ENCODE measurements around the gene DOP1A. TPM values are rescaled to one million over a fixed set of nuclear protein-coding genes. Genes with fewer than 3 reads are reported as not detected.

Gene DOP1A
- polyA plus RNA-seq, 3 donors, result 2.1 to 8.9 (median 2.5) TPM

DNA sequence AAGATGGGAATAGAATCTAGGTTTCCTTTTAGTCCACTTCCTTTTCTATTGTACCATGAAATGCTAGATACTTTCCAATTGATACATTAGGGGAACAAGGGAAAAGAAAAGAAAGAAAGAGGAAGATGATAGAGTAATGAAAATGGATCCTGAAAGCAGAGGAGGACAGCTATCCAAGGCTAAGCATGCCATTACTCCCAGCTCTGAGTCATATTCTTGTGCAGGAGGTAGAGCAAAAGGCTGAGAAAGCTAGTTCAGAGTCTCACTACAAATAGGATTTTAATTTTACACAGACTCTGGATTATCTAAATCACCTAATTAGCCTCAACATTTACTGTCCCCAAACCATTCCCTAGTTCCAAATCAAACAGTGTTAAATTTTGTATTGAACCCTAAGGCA lies 149.3 kb downstream of the DOP1A start:
- no peak overlapping the region for H3K4me3 Mint-ChIP-seq
- no peak for DNase-seq
- no peak overlapping the region for H3K27ac ChIP-seq (ENCODE audit: low read depth in 1 of 2, low read length in 2 of 2)
- TF ChIP-seq, protein P1, sequence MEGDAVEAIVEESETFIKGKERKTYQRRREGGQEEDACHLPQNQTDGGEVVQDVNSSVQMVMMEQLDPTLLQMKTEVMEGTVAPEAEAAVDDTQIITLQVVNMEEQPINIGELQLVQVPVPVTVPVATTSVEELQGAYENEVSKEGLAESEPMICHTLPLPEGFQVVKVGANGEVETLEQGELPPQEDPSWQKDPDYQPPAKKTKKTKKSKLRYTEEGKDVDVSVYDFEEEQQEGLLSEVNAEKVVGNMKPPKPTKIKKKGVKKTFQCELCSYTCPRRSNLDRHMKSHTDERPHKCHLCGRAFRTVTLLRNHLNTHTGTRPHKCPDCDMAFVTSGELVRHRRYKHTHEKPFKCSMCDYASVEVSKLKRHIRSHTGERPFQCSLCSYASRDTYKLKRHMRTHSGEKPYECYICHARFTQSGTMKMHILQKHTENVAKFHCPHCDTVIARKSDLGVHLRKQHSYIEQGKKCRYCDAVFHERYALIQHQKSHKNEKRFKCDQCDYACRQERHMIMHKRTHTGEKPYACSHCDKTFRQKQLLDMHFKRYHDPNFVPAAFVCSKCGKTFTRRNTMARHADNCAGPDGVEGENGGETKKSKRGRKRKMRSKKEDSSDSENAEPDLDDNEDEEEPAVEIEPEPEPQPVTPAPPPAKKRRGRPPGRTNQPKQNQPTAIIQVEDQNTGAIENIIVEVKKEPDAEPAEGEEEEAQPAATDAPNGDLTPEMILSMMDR (IDR thresholded peaks at IDR 0.05), result no peak
- no peaks in the 10 kb centered on the region for H3K9me3 ChIP-seq (replicated peaks in 1 of 2; ENCODE audit: control insufficient read depth in 1 of 2, insufficient read depth in 1 of 2, low read length in 2 of 2)
- H3K4me1 ChIP-seq (ENCODE audit: control insufficient read depth in 1 of 2, insufficient read depth in 2 of 2, low read length in 2 of 2), result no peaks in the 10 kb centered on the region
- no peaks in the 10 kb centered on the region for H3K36me3 Mint-ChIP-seq
- H3K79me2 ChIP-seq (ENCODE audit: insufficient read depth, low read length), result no peaks in the 10 kb centered on the region
- no peak overlapping the region for H3K27ac Mint-ChIP-seq
- no peaks in the 10 kb centered on the region for H3K27me3 ChIP-seq (ENCODE audit: control insufficient read depth in 2 of 2, insufficient read depth in 2 of 2, low read length in 2 of 2)
- peaks cover 2 to 12% (median 5%) of the 10 kb centered on the region in 3 donors for H3K27me3 Mint-ChIP-seq (ENCODE audit: low read depth in 3 of 3)
- H3K4me3 ChIP-seq (replicated peaks in 1 of 3; ENCODE audit: low read depth in 2 of 3, low read length in 3 of 3), result no peak overlapping the region
- H3K4me1 Mint-ChIP-seq, result no peaks in the 10 kb centered on the region
- intact Hi-C loops (cut with micrococcal nuclease), result no loop called here
- H3K9me3 Mint-ChIP-seq, result no peaks in the 10 kb centered on the region
- H4K20me1 ChIP-seq (ENCODE audit: insufficient read depth, low read length), result no peaks in the 10 kb centered on the region
- no peak overlapping the region for H2AFZ ChIP-seq (ENCODE audit: insufficient read depth, low read depth, low read length, poor library complexity, severe bottlenecking)
- H3K36me3 ChIP-seq (replicated peaks in 1 of 2; ENCODE audit: control insufficient read depth in 1 of 2, insufficient read depth in 2 of 2, low read length in 2 of 2), result no peaks in the 10 kb centered on the region
- H3K9ac ChIP-seq (ENCODE audit: insufficient read depth, low read length, poor library complexity, severe bottlenecking), result no peak overlapping the region
- H3K4me2 ChIP-seq (replicated peaks; ENCODE audit: extremely low read depth, low read length, poor library complexity, severe bottlenecking), result no peak overlapping the region

Other genes starting within 250 kb of the DOP1A start
- gene UBE3D, start 1.8 kb upstream of the DOP1A start, polyA plus RNA-seq, result 1 to 10 TPM in 2 of 3 donors, under 1 TPM in 1; 0.61 to 1.7 (median 1.1) TPM
- gene PGM3, start 125.6 kb downstream of the DOP1A start, polyA plus RNA-seq, result 1 to 10 TPM; 4.0 to 4.8 (median 4.6) TPM
- 1 to 10 TPM in 2 of 3 donors, under 1 TPM in 1; 0.77 to 1.2 (median 1.1) TPM for gene RWDD2A, start 125.7 kb downstream of the DOP1A start, polyA plus RNA-seq